Forelimb muscle (tissue), 1 donor: ENCODE measurements around the gene ZGPAT. TPM values are rescaled to one million over a fixed set of nuclear protein-coding genes. Genes with fewer than 3 reads are reported as not detected.
"Not testable (repeated sequence)": the region's sequence is repeated elsewhere in the genome, so short reads cannot be mapped to it uniquely, and the experiment has no call there.

Experiments
- DNase-seq: peaks from one replicate; pipeline ENCODE4 v3.0.0-alpha.2; 2013; ENCODE audit warnings: low read depth
- polyA plus RNA-seq: library from polyadenylated mRNA; unstranded; fragments of 120-200 nt; gene quantifications from one replicate; pipeline ENCODE4 v1.2.1, GENCODE V29; 2013; ENCODE audit not compliant: insufficient read length

The ZGPAT gene
- polyA plus RNA-seq, 1 donor = 12.6 TPM

GRCh38 chr20:63703471-63703975, 4.3 kb upstream of the ZGPAT start:
- no peak for DNase-seq

GRCh38 chr20:63703976-63704748, 3.7 kb upstream of the ZGPAT start:
- DNase-seq = no peak

GRCh38 chr20:63704749-63705117, 3.1 kb upstream of the ZGPAT start:
- no peak for DNase-seq

GRCh38 chr20:63705232-63706026, 2.4 kb upstream of the ZGPAT start:
- DNase-seq = no peak

GRCh38 chr20:63706027-63706695, 1.7 kb upstream of the ZGPAT start:
- DNase-seq = no peak

GRCh38 chr20:63706852-63707557, 834 bp upstream of the ZGPAT start:
- DNase-seq = no peak

GRCh38 chr20:63708301-63709148, 686 bp downstream of the ZGPAT start:
- no peak for DNase-seq

- DNase-seq = no peak
Observed at GRCh38 chr20:63709149-63709527, 1.3 kb downstream of the ZGPAT start.

GRCh38 chr20:63711085-63711645, 3.3 kb downstream of the ZGPAT start:
- DNase-seq = no peak

GRCh38 chr20:63712191-63712590, 4.4 kb downstream of the ZGPAT start:
- DNase-seq = no peak

- no peak for DNase-seq
Observed at GRCh38 chr20:63714858-63715257, 7.0 kb downstream of the ZGPAT start.

- DNase-seq = no peak
Observed at GRCh38 chr20:63718996-63719395, 11.2 kb downstream of the ZGPAT start.

GRCh38 chr20:63722967-63723622, 15.3 kb downstream of the ZGPAT start:
- DNase-seq = not testable (repeated sequence)

- DNase-seq = not testable (repeated sequence)
Observed at GRCh38 chr20:63730189-63730733, 22.4 kb downstream of the ZGPAT start.

GRCh38 chr20:63731410-63731809, 23.6 kb downstream of the ZGPAT start:
- DNase-seq = no peak

- no peak for DNase-seq
Observed at GRCh38 chr20:63732118-63733095, 24.6 kb downstream of the ZGPAT start.

GRCh38 chr20:63733117-63733516, 25.3 kb downstream of the ZGPAT start:
- DNase-seq = no peak

- no peak for DNase-seq
Observed at GRCh38 chr20:63733579-63734081, 25.8 kb downstream of the ZGPAT start.
